Measurements from ENCODE around the gene KLHL22.
"Not testable (repeated sequence)": the region's sequence is repeated elsewhere in the genome, so short reads cannot be mapped to it uniquely, and the experiment has no call there.

The KLHL22 gene

GRCh38 chr22:20494978-20495860 is at the start of gene KLHL22:
TSS of gene KLHL22 (minus strand) at chr22:20495795. CDS start at chr22:20489211, 6,584 bp downstream.
- FAIRE-seq, result no peak
- DNase-seq (ENCODE audit: extremely low spot score, insufficient read length, low read depth), result no peak

GRCh38 chr22:20545318-20545634 is 49.7 kb upstream of the KLHL22 start:
- not testable (repeated sequence) for DNase-seq (ENCODE audit: extremely low spot score, insufficient read length, low read depth); FAIRE-seq

GRCh38 chr22:20542736-20543135 is 47.1 kb upstream of the KLHL22 start:
- FAIRE-seq, result no peak
- no peak for DNase-seq (ENCODE audit: extremely low spot score, insufficient read length, low read depth)

- no peak for FAIRE-seq
- no peak for DNase-seq (ENCODE audit: extremely low spot score, insufficient read length, low read depth)
Observed at GRCh38 chr22:20542055-20542454, 46.5 kb upstream of the KLHL22 start.

GRCh38 chr22:20538875-20539274 is 43.3 kb upstream of the KLHL22 start:
- not testable (repeated sequence) for DNase-seq (ENCODE audit: extremely low spot score, insufficient read length, low read depth); FAIRE-seq

- DNase-seq (ENCODE audit: extremely low spot score, insufficient read length, low read depth), result no peak
- no peak for FAIRE-seq
Observed at GRCh38 chr22:20537983-20538382, 42.4 kb upstream of the KLHL22 start.

- FAIRE-seq, result no peak
- no peak for DNase-seq (ENCODE audit: extremely low spot score, insufficient read length, low read depth)
Observed at GRCh38 chr22:20537325-20537756, 41.7 kb upstream of the KLHL22 start.

GRCh38 chr22:20536590-20537324 is 41.2 kb upstream of the KLHL22 start:
- FAIRE-seq, result no peak
- no peak for DNase-seq (ENCODE audit: extremely low spot score, insufficient read length, low read depth)

- no peak for DNase-seq (ENCODE audit: extremely low spot score, insufficient read length, low read depth)
- FAIRE-seq, result no peak
Observed at GRCh38 chr22:20533879-20534265, 38.3 kb upstream of the KLHL22 start.

GRCh38 chr22:20533095-20533878 is 37.7 kb upstream of the KLHL22 start:
- DNase-seq (ENCODE audit: extremely low spot score, insufficient read length, low read depth) (no peak), FAIRE-seq (no peak)

GRCh38 chr22:20532256-20532993 is 36.8 kb upstream of the KLHL22 start:
- FAIRE-seq (no peak), DNase-seq (ENCODE audit: extremely low spot score, insufficient read length, low read depth) (no peak)

GRCh38 chr22:20531404-20532201 is 36.0 kb upstream of the KLHL22 start:
- DNase-seq (ENCODE audit: extremely low spot score, insufficient read length, low read depth) (no peak), FAIRE-seq (no peak)

- FAIRE-seq, result no peak
- no peak for DNase-seq (ENCODE audit: extremely low spot score, insufficient read length, low read depth)
Observed at GRCh38 chr22:20531154-20531403, 35.5 kb upstream of the KLHL22 start.

- DNase-seq (ENCODE audit: extremely low spot score, insufficient read length, low read depth), result no peak
Observed at GRCh38 chr22:20530368-20531153, 35.0 kb upstream of the KLHL22 start.

GRCh38 chr22:20528405-20528978 is 32.9 kb upstream of the KLHL22 start:
- DNase-seq (ENCODE audit: extremely low spot score, insufficient read length, low read depth) (no peak), FAIRE-seq (no peak)

More at GRCh38 chr22:20530368-20531153, 35.0 kb upstream of the KLHL22 start:
- no peak for FAIRE-seq

GRCh38 chr22:20526628-20527355 is 31.2 kb upstream of the KLHL22 start:
- DNase-seq (ENCODE audit: extremely low spot score, insufficient read length, low read depth) (no peak), FAIRE-seq (no peak)

- FAIRE-seq, result no peak
- DNase-seq (ENCODE audit: extremely low spot score, insufficient read length, low read depth), result no peak
Observed at GRCh38 chr22:20526305-20526627, 30.7 kb upstream of the KLHL22 start.

- no peak for FAIRE-seq
- no peak for DNase-seq (ENCODE audit: extremely low spot score, insufficient read length, low read depth)
Observed at GRCh38 chr22:20525048-20525447, 29.5 kb upstream of the KLHL22 start.
